ENCODE results near the gene DNAH14.

The DNAH14 gene

GRCh38 chr1:225409051-225409450 lies 479.6 kb downstream of the DNAH14 start:
- DNase-seq: no peak

- DNase-seq: no peak
Observed at GRCh38 chr1:225410036-225410435, 480.6 kb downstream of the DNAH14 start.

GRCh38 chr1:225412321-225412720 lies 482.8 kb downstream of the DNAH14 start:
- no peak for DNase-seq

GRCh38 chr1:225412803-225413351 lies 483.4 kb downstream of the DNAH14 start:
- no peak for DNase-seq

GRCh38 chr1:225413708-225414375 lies 484.4 kb downstream of the DNAH14 start:
- no peak for DNase-seq

- DNase-seq: no peak
Observed at GRCh38 chr1:225415307-225415706, 485.8 kb downstream of the DNAH14 start.

GRCh38 chr1:225415967-225416745 lies 486.7 kb downstream of the DNAH14 start:
- no peak for DNase-seq

- no peak for DNase-seq
Observed at GRCh38 chr1:225418059-225418458, 488.6 kb downstream of the DNAH14 start.

- no peak for DNase-seq
Observed at GRCh38 chr1:225418598-225418997, 489.1 kb downstream of the DNAH14 start.

- DNase-seq: no peak
Observed at GRCh38 chr1:225422031-225422605, 492.6 kb downstream of the DNAH14 start.

GRCh38 chr1:225422795-225423517 lies 493.5 kb downstream of the DNAH14 start:
- no peak for DNase-seq

GRCh38 chr1:225423518-225423855 lies 494.0 kb downstream of the DNAH14 start:
- no peak for DNase-seq

GRCh38 chr1:225424562-225425200 lies 495.2 kb downstream of the DNAH14 start:
- DNase-seq: no peak

- no peak for DNase-seq
Observed at GRCh38 chr1:225425201-225425786, 495.8 kb downstream of the DNAH14 start.

GRCh38 chr1:225426395-225427234 lies 497.1 kb downstream of the DNAH14 start:
- DNase-seq: peak in 3 of 14 donors; percentile 16 to 44 (median 36)

- peak in 4 of 14 donors; percentile 58 to 80 (median 68) for DNase-seq
Observed at GRCh38 chr1:225427235-225428067, 498.0 kb downstream of the DNAH14 start, which contains the start of gene LBR. Gene LBR (minus strand): TSS chr1:225428038. CDS start chr1:225424075, 3,963 bp downstream.

- peak; percentile 41 to 96 (median 90) for DNase-seq
Observed at GRCh38 chr1:225428068-225428880, 498.8 kb downstream of the DNAH14 start.

- DNase-seq: no peak
Observed at GRCh38 chr1:225428881-225429455, 499.5 kb downstream of the DNAH14 start.

All from C1 segment of cervical spinal cord (tissue), 14 donors.